GM12878 (cell line): ENCODE results near the gene ZNF483. TPM values are rescaled to one million over a fixed set of nuclear protein-coding genes. Genes with fewer than 3 reads are reported as not detected.

Experiments
- ATAC-seq: fragments of 200-7000 bp; cut with Tn5 transposase; 3 replicates; pipeline ENCODE4 v1.9.1; 2020; ENCODE audit warnings: mild to moderate bottlenecking, moderate library complexity
- BruUV-seq: library from RNA; stranded (reverse); fragments of 400-500 nt; replicated peaks from 2 replicates; lab custom pipeline; 2021; lab: Mats Ljungman, UMichigan
- CTCF ChIA-PET: fragments of 300-600 bp; sonication (Branson Sonifier 250); formaldehyde crosslinking; extraction: SDS; loops from one replicate; lab custom pipeline; 2021; ENCODE audit warnings: inconsistent platforms; lab: Yijun Ruan, JAX
- POLR2A ChIA-PET: fragments of 350-600 bp; formaldehyde crosslinking; extraction: SDS; loops from one replicate; lab custom pipeline; 2021; ENCODE audit warnings: inconsistent platforms; lab: Charles Lee
- RAD21 ChIA-PET: fragments of 300-600 bp; sonication (Branson Sonifier 250); formaldehyde crosslinking; loops from one replicate; lab custom pipeline; 2023; ENCODE audit warnings: antibody characterized with exemption; ENCODE audit not compliant: unreplicated experiment; lab: Charles Lee
- SMC1A ChIA-PET: fragments of 300-600 bp; sonication (Branson Sonifier 250); formaldehyde crosslinking; loops from one replicate; lab custom pipeline; 2023; ENCODE audit not compliant: unreplicated experiment, uncharacterized antibody; lab: Charles Lee
- DNase-seq: peaks from one replicate; pipeline ENCODE4 v3.0.0-alpha.2; 2011; ENCODE audit warnings: low read depth, low spot score
- FAIRE-seq: peaks from 3 replicates; lab custom pipeline; 2011; peaks lifted over from hg19 to GRCh38; lab: Jason Lieb, UNC
- H2AFZ ChIP-seq: 2 replicates; pipeline ENCODE4 v1.6.0; 2011; ENCODE audit warnings: low read depth, low read length, control low read depth; ENCODE audit not compliant: control insufficient read depth
- H3K27ac ChIP-seq: 2 replicates; pipeline ENCODE4 v1.5.1; 2011; ENCODE audit warnings: control low read depth; ENCODE audit not compliant: control insufficient read depth, insufficient read depth
- H3K27me3 ChIP-seq, 2 experiments: replicated peaks in 1 of 2; 2 replicates each; pipeline versions ENCODE4 v1.6.0 to v1.6.1; 2011; ENCODE audit warnings: low read length in 1 of 2; ENCODE audit not compliant: control insufficient read depth in 2 of 2, insufficient read depth in 2 of 2
- H3K36me3 ChIP-seq, 2 experiments: 2 replicates each; pipeline ENCODE4 v1.5.1; 2011; ENCODE audit warnings: low read length in 1 of 2; ENCODE audit not compliant: control insufficient read depth in 2 of 2, insufficient read depth in 2 of 2
- H3K4me1 ChIP-seq: 2 replicates; pipeline ENCODE4 v1.6.1; 2011; ENCODE audit warnings: mild to moderate bottlenecking, low read length, moderate library complexity, mixed read lengths; ENCODE audit not compliant: control insufficient read depth, insufficient read depth
- H3K4me2 ChIP-seq: 2 replicates; pipeline ENCODE4 v1.6.0; 2011; ENCODE audit warnings: control low read depth; ENCODE audit not compliant: control insufficient read depth, insufficient read depth
- H3K4me3 ChIP-seq: fragments of 200-600 bp; sonication (generic); 2 replicates; pipeline ENCODE4 v1.5.1; 2016
- H3K79me2 ChIP-seq: 2 replicates; pipeline ENCODE4 v1.6.0; 2011; ENCODE audit warnings: low read length; ENCODE audit not compliant: control insufficient read depth, insufficient read depth
- H3K9ac ChIP-seq: 2 replicates; pipeline ENCODE4 v1.8.0; 2011; ENCODE audit warnings: low read length, control low read depth, mixed read lengths; ENCODE audit not compliant: control insufficient read depth, insufficient read depth
- H3K9me3 ChIP-seq: replicated peaks from 3 replicates; pipeline ENCODE4 v1.5.1; 2011; ENCODE audit warnings: mild to moderate bottlenecking, low read length; ENCODE audit not compliant: control insufficient read depth, insufficient read depth
- H4K20me1 ChIP-seq: 2 replicates; pipeline ENCODE4 v1.6.0; 2011; ENCODE audit not compliant: control insufficient read depth, insufficient read depth
- ASH2L ChIP-seq: fragments of 300-600, 200-600 bp; sonication (generic); IDR thresholded peaks from 2 replicates; pipeline ENCODE4 v1.6.1; 2017; ENCODE audit warnings: low read depth, mild to moderate bottlenecking, borderline replicate concordance
- ATF7 ChIP-seq: fragments of 450-650 bp; IDR thresholded peaks from 2 replicates; pipeline ENCODE4 v1.6.1; 2016; ENCODE audit warnings: low read depth, mild to moderate bottlenecking
- BHLHE40 ChIP-seq, 2 experiments: fragments of 450-650 bp in 1 of 2; IDR thresholded peaks; 2 replicates each; pipeline ENCODE4 v1.6.1; 2011 to 2017; ENCODE audit warnings: low read depth in 2 of 2, borderline replicate concordance in 1 of 2, improper control_type of control experiment in 1 of 2, low read length in 1 of 2, mild to moderate bottlenecking in 1 of 2
- CHD2 ChIP-seq: IDR thresholded peaks from 2 replicates; pipeline ENCODE4 v1.6.1; 2011; ENCODE audit warnings: low read depth, low read length, improper control_type of control experiment, borderline replicate concordance
- CREM ChIP-seq: IDR thresholded peaks from 2 replicates; pipeline ENCODE4 v1.6.1; 2014; ENCODE audit warnings: antibody characterized with exemption, low read depth
- EZH2 ChIP-seq: IDR thresholded peaks from 2 replicates; pipeline ENCODE4 v1.6.1; 2012; ENCODE audit warnings: low read depth, mild to moderate bottlenecking, control low read depth, inconsistent platforms, low read length, borderline replicate concordance; ENCODE audit not compliant: control insufficient read depth
- GABPA ChIP-seq: IDR thresholded peaks from 2 replicates; pipeline ENCODE4 v1.6.1; 2014; ENCODE audit warnings: antibody characterized with exemption, low read depth, mild to moderate bottlenecking, inconsistent platforms
- MEF2B ChIP-seq: fragments of 450-650 bp; IDR thresholded peaks from 2 replicates; pipeline ENCODE4 v1.6.1; 2018; ENCODE audit warnings: mild to moderate bottlenecking, moderate library complexity; ENCODE audit not compliant: partially characterized antibody, poor library complexity, severe bottlenecking
- MTA3 ChIP-seq: IDR thresholded peaks from 2 replicates; pipeline ENCODE4 v1.6.1; 2012; ENCODE audit warnings: low read length, inconsistent platforms, borderline replicate concordance
- MYB ChIP-seq: fragments of 150-350 bp; IDR thresholded peaks from 2 replicates; pipeline ENCODE4 v1.6.1; 2014; ENCODE audit warnings: mild to moderate bottlenecking, low read depth, low read length, borderline replicate concordance
- NFIC ChIP-seq: IDR thresholded peaks from 2 replicates; pipeline ENCODE4 v1.6.1; 2012; ENCODE audit warnings: low read depth, mild to moderate bottlenecking, inconsistent platforms, low read length, moderate library complexity
- PBX3 ChIP-seq: IDR thresholded peaks from 2 replicates; pipeline ENCODE4 v1.6.1; 2011; ENCODE audit warnings: mild to moderate bottlenecking, low read depth, low read length, moderate library complexity; ENCODE audit not compliant: insufficient replicate concordance
- PML ChIP-seq: IDR thresholded peaks from 2 replicates; pipeline ENCODE4 v1.6.1; 2012; ENCODE audit warnings: low read length, inconsistent platforms
- SUPT20H ChIP-seq: IDR thresholded peaks from 2 replicates; pipeline ENCODE4 v1.6.1; 2011; ENCODE audit warnings: low read depth, mild to moderate bottlenecking, low read length, moderate library complexity, borderline replicate concordance; ENCODE audit not compliant: control insufficient read depth
- TCF3 ChIP-seq: IDR thresholded peaks from 2 replicates; pipeline ENCODE4 v1.6.1; 2012; ENCODE audit warnings: low read depth, mild to moderate bottlenecking, low read length, borderline replicate concordance; ENCODE audit not compliant: insufficient read depth
- ZNF217 ChIP-seq: fragments of 450-650 bp; IDR thresholded peaks from 2 replicates; pipeline ENCODE4 v1.6.1; 2017; ENCODE audit warnings: antibody characterized with exemption, mild to moderate bottlenecking
- WGBS: methylation state at CpG from one replicate; pipeline ENCODE4 v1.1.6; 2016; ENCODE audit warnings: low lambda C conversion rate; ENCODE audit not compliant: insufficient replicate concordance, insufficient coverage; ENCODE audit errors: missing lambda C conversion rate; 5-methylcytosine and 5-hydroxymethylcytosine counted together
- in situ Hi-C: fragments of 300-500 bp; cut with MboI; formaldehyde crosslinking; loops from 9 replicates; pipeline ENCODE4 v1.14.3; 2018; ENCODE audit warnings: mixed read lengths
- intact Hi-C: fragments of 100-400 bp; cut with micrococcal nuclease; formaldehyde crosslinking; loops from one replicate; pipeline ENCODE4 v1.14.2; 2022; ENCODE audit not compliant: unreplicated experiment
- polyA plus RNA-seq, 11 experiments: library from polyadenylated mRNA; depleted of rRNA in 4 of 11; unstranded in 6 of 11; stranded (reverse) in 5 of 11; fragments of >200 nt; fragmentation: Nextera tagmentation in 4 of 11; fragmentation: Illumina TruSeq in 1 of 11; extraction: Ambion mirVana in 4 of 11; extraction: Trizol in 1 of 11; gene quantifications; 1 replicate in 1 of 11; 2 replicates in 10 of 11; pipeline versions ENCODE4 v1.2.1 to v1.2.3, GENCODE V29; 2011 to 2016; ENCODE audit warnings: inconsistent platforms in 2 of 11, missing spikeins in 2 of 11, low read depth in 1 of 11
- total RNA-seq, 4 experiments: library from RNA; depleted of rRNA in 3 of 4; stranded (reverse); fragments of >200 nt in 3 of 4; fragmentation: Illumina TruSeq in 1 of 4; extraction: Trizol in 1 of 4; gene quantifications; 2 replicates each; pipeline versions ENCODE4 v1.2.1 to v1.2.3, GENCODE V29; 2013 to 2021
- TF ChIP-seq, protein P1 (sequence below): fragments of 450-650 bp; IDR thresholded peaks from 2 replicates; pipeline ENCODE4 v1.6.1; 2018; ENCODE audit warnings: borderline replicate concordance, mild to moderate bottlenecking; ENCODE audit not compliant: partially characterized antibody

Gene ZNF483
- total and polyA plus RNA-seq, 10 of the 15 experiments (the other 5 are each of a cell fraction or from before 2014, with no cell fraction given): 0.03 to 0.76 (median 0.26) TPM; not detected in 1

- H3K4me1 ChIP-seq: no peaks in the 10 kb centered on the region
- ChIA-PET SMC1A (no interaction called here), POLR2A (no interaction called here)
These were observed 85.9 kb downstream of the ZNF483 start for GRCh38 chr9:111610845-111611244.

DNA sequence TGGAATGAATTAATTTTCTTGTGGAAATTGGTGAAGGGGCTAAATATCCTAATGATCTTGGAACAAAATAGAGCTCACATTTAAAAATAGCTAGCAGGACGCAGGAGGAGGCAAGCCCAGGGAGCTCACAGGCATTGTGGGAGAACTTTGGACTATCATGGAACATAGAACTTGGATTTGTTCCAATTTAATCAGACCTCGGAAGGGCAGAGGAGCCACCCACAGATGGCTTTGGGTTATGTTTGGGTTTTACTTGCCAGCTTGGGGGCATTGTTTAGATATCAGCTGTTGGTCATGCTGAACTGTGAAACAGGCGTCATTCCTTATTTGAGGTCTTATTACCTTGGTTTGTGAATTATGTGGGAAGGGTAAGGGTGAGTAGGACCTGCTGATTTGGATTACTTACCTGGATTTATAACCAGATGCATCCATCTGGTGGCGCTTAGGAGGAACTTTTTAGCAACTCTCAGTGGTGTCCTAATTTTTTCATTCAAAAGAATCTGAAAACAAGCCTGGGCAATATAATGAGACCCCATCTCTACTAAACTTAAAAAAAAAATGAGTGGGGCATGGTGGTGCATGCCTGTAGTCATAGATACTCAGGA is 88.6 kb downstream of the ZNF483 start:
- Histone ChIP-seq H3K27me3 (no peaks in the 10 kb centered on the region; a peak in 1 of 4 replicates), H3K9ac (no peak overlapping the region), H3K4me2 (no peak overlapping the region), H3K27ac (no peak overlapping the region), H3K4me3 (no peak overlapping the region), H3K9me3 (no peaks in the 10 kb centered on the region), H3K36me3 (no peaks in the 10 kb centered on the region), H2AFZ (no peak overlapping the region), H3K79me2 (no peaks in the 10 kb centered on the region), H4K20me1 (no peaks in the 10 kb centered on the region), H3K4me1 (no peaks in the 10 kb centered on the region)
- POLR2A ChIA-PET: no interaction called here
- RAD21 ChIA-PET: interaction anchor here (0.5 kb wide), 1 partner anchor 1150 kb away, joined by 3 read pairs; no protein-coding TSS in a partner anchor
- FAIRE-seq (no peak), DNase-seq (no peak), ATAC-seq (no peak)
- intact Hi-C loops: no loop called here
- no TSS peak for BruUV-seq
- 47% methylated on average over 4 of the region's 4 CpGs for WGBS
- in situ Hi-C loops: no loop called here
- SMC1A ChIA-PET: interaction anchor here (0.7 kb wide), 1 partner anchor 15 kb away, joined by 4 read pairs; no protein-coding TSS in a partner anchor
- CTCF ChIA-PET: interaction anchor here (0.6 kb wide), 1 partner anchor 757 kb away, joined by 3 read pairs; no protein-coding TSS in a partner anchor
- no peak for TF ChIP-seq ZNF217
- no peak for TF ChIP-seq MEF2B
- TF ChIP-seq NFIC: no peak
- TF ChIP-seq CREM: no peak
- TF ChIP-seq TCF3: no peak
- no peak for TF ChIP-seq CHD2
- no peak for TF ChIP-seq PBX3
- TF ChIP-seq, protein P1, sequence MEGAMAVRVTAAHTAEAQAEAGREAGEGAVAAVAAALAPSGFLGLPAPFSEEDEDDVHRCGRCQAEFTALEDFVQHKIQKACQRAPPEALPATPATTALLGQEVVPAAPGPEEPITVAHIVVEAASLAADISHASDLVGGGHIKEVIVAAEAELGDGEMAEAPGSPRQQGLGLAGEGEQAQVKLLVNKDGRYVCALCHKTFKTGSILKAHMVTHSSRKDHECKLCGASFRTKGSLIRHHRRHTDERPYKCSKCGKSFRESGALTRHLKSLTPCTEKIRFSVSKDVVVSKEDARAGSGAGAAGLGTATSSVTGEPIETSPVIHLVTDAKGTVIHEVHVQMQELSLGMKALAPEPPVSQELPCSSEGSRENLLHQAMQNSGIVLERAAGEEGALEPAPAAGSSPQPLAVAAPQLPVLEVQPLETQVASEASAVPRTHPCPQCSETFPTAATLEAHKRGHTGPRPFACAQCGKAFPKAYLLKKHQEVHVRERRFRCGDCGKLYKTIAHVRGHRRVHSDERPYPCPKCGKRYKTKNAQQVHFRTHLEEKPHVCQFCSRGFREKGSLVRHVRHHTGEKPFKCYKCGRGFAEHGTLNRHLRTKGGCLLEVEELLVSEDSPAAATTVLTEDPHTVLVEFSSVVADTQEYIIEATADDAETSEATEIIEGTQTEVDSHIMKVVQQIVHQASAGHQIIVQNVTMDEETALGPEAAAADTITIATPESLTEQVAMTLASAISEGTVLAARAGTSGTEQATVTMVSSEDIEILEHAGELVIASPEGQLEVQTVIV: no peak
- TF ChIP-seq GABPA: no peak

More at GRCh38 chr9:111610845-111611244, 85.9 kb downstream of the ZNF483 start:
- DNase-seq: no peak
- 53% methylated on average over 7 of the region's 7 CpGs for WGBS
- H3K9me3 ChIP-seq: no peaks in the 10 kb centered on the region
- no peak overlapping the region for H3K9ac ChIP-seq
- TF ChIP-seq ASH2L (no peak), PML (no peak), MTA3 (no peak), MYB (no peak), BHLHE40 (IDR thresholded peaks at IDR 0.05; ENCODE audit: borderline replicate concordance in 1 of 2, low read depth in 2 of 2, low read length in 1 of 2) (no peak), SUPT20H (no peak), ATF7 (no peak), EZH2 (no peak)
- H3K79me2 ChIP-seq: no peaks in the 10 kb centered on the region
- no peaks in the 10 kb centered on the region; a peak in 1 of 4 replicates for H3K27me3 ChIP-seq
- H3K4me2 ChIP-seq: no peak overlapping the region
- H3K36me3 ChIP-seq: no peaks in the 10 kb centered on the region
- no peak for FAIRE-seq
- no TSS peak for BruUV-seq
- no peak overlapping the region for H3K27ac ChIP-seq
- H3K4me3 ChIP-seq: no peak overlapping the region
- no peaks in the 10 kb centered on the region for H4K20me1 ChIP-seq
- ChIA-PET RAD21 (interaction anchor here (1.1 kb wide), 1 partner anchor 14 kb away, joined by 4 read pairs; no protein-coding TSS in a partner anchor), CTCF (interaction anchor here (1.7 kb wide), 1 partner anchor 10 kb away, joined by 6 read pairs; no protein-coding TSS in a partner anchor)
- in situ Hi-C loops (no loop called here), intact Hi-C loops (no loop called here)
- no peak for ATAC-seq
- H2AFZ ChIP-seq: no peak overlapping the region
